Measurements from ENCODE around the gene HEMGN.

- TF ChIP-seq CTCF (conservative IDR thresholded peaks at IDR 0.05 in 1 of 2, IDR thresholded peaks at IDR 0.05 in 1 of 2; ENCODE audit: extremely low read depth in 1 of 2, insufficient read depth in 1 of 2, low read depth in 1 of 2, low read length in 2 of 2): no peak
- TF ChIP-seq EZH2 (IDR thresholded peaks at IDR 0.05; ENCODE audit: borderline replicate concordance, low read length): no peak
Observed at GRCh38 chr9:97895211-97895610, 42.8 kb downstream of the HEMGN start.

Data from mammary epithelial cell (primary cell).